ENCODE results near the gene FNDC1.

The FNDC1 gene

GRCh38 chr6:159163901-159164370, 5.3 kb upstream of the FNDC1 start:
- DNase-seq, result no peak

DNA sequence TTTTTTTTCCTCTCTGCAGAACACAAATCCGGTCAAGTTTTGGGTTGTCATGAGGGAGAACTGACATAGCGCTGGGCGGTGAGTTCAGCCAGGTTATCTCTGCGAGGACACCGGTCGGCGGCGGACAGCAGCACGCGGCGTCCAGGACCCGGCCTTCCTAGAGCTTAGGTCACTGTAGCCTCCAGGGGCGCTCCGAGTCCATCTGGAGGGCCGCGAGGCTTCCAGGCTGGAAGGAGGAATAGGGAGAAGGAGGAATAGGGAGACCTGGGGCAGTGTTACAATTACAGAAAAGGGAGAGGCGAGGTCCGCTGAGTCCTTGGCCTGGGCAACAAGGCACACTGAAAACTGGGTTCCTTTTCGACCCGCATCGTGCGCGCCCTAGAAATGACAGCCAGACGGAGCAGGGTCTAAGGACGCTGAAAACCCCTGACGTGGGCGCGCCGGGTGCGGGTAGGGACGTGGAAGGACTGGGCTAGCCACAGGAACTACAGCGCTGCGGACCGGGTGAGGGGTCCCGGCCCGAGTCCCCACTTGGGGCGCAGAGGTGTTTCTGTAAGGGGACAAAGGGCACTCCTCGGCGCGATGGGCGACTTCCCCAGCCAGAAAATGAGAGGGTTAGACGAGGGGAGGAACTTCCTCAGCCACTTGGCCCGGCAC, 536 bp upstream of the FNDC1 start:
- DNase-seq, result no peak

DNA sequence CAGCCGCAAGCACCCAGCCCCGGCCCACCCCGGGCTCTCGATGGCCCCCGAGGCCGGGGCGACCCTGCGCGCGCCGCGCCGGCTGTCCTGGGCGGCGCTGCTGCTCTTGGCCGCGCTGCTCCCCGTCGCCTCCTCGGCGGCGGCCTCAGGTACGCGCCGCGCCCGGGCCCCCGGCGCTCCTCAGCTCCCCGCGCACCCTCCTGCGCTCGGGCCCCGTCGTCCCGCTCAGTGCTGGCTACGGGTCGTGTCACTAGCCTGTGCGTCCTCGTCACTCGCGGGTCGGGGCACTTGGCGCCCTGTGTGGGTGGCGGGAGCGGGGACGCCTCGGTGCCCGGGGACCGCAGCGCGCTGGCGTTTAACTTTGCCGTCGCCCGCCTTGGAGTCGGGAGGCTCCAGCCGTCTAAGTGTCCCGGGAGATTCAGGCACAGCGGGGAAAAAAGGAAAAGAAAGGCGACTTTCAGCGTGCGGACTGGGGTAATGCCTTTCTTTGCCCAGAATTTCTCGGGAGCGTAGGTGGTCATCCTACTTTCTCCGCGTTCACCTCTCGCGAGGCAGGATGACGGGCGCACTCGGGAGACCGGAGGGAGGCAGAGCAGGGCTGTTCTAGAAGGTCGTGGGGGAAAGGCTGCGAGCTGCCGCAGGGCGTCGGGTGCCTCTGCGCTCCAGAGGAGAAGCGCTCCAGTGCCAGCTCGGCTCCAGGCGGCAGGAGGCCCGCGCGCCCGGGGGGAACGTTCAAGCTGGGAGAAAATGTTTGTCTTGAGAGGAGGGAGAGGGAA, 545 bp downstream of the FNDC1 start:
- peak; percentile 41 for DNase-seq

- DNase-seq, result no peak
These were observed 1.1 kb downstream of the FNDC1 start for GRCh38 chr6:159170333-159170672.

GRCh38 chr6:159170999-159171712, 2.0 kb downstream of the FNDC1 start:
- no peak for DNase-seq

GRCh38 chr6:159172091-159172491, 2.9 kb downstream of the FNDC1 start:
- no peak for DNase-seq

- DNase-seq, result peak; percentile 90
These were observed 5.2 kb downstream of the FNDC1 start for GRCh38 chr6:159174263-159174969.

- no peak for DNase-seq
These were observed 7.7 kb downstream of the FNDC1 start for GRCh38 chr6:159176913-159177312.

- no peak for DNase-seq
These were observed 9.6 kb downstream of the FNDC1 start for GRCh38 chr6:159178847-159179246.

GRCh38 chr6:159180001-159180400, 10.8 kb downstream of the FNDC1 start:
- no peak for DNase-seq

DNA sequence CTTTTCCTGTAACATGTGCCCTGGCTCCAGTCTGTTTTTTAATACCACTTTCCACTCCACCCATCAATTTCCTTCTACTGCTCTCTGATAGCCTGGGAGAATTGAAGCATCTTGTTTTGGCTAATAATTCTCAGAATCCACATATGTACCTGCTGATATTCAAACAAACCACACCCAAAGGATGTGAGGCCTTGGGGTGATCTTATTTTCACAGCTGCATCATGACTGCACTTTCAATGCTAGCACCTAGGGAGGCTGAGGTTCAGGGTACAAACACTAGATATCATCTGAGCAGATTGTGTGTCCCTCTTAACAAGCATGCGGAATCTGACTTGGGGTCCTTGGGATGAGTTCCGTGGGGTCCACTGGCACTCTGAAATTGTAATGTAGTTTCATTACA, 12.7 kb downstream of the FNDC1 start:
- no peak for DNase-seq

GRCh38 chr6:159184559-159184958, 15.4 kb downstream of the FNDC1 start:
- no peak for DNase-seq

- DNase-seq, result no peak
These were observed 21.3 kb downstream of the FNDC1 start for GRCh38 chr6:159190460-159190859.

DNA sequence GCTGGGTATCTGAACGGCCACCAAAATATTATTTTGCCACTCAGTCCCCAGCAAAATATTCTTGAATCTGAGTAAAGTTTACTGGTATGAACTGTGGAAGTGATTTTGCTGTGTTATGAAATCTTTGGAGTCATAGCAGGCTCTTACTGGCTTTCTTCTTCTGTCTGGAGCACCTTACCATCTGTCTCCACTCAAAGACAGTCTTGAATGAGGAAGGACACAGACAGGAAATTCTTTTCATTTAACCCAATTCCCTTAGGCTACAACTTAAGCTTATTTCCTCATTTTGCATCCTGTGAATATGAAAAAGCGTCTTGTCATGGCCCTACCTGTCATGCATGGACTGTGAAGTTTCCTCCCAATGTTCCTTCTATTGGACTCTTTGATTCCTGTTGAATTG, 24.7 kb downstream of the FNDC1 start:
- no peak for DNase-seq

- DNase-seq, result no peak
These were observed 25.2 kb downstream of the FNDC1 start for GRCh38 chr6:159194421-159194820.

GRCh38 chr6:159196430-159196975, 27.3 kb downstream of the FNDC1 start:
- no peak for DNase-seq

- DNase-seq, result no peak
These were observed 28.1 kb downstream of the FNDC1 start for GRCh38 chr6:159197251-159197650.

- no peak for DNase-seq
These were observed 32.1 kb downstream of the FNDC1 start for GRCh38 chr6:159201336-159201735.

DNA sequence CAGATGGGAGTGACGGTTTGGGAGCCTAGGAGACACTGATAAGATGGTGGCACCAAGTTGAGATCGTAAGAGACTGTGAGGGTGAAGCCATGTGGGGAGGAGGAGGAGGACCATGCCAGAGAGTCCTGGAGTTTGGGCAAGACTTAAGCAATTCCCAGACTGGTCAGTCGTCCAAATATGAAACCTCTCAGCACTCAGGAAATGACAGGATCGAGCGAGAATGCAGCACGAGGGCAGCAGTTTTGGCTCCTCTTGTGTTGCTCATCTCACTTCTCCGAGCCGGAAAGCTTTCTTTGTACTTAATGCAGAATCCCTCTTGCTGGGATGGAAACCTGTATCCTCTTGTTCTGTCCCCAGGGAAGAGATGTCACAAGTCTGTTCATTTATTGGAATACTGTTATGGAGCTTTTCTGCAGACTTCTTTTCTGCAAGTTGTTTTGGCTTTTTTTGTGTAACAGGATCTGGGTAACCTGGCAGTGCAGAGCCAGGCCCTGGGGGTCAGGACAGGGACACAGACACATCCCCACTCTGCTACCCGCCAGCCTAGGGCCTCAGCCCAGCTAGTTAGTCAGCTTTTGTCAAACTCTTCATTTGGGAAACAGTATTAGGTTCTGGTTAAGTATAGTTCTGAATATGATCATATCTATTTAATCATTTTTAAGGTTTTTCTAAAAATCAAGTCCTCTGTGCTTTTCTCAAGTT, 34.3 kb downstream of the FNDC1 start:
- DNase-seq, result no peak

DNA sequence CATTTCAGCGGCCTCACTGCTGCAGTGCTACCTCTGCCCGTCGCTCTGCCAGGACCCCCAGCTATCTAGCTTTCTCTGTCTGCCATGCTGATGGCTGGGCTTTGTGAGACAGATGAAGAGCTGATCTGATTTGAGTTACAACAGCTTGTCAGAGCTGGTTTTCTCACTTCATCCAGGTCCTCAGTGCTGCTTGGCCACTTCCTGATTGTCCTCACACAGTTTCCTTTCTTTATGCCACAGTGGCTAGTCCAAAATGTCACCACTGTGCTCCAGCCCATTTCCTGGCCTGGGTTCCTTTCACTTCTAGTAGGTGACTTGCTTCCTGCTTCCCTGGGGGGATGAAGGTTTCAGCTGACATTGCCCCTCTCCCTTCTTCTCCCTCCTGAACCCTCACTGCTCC, 35.4 kb downstream of the FNDC1 start:
- no peak for DNase-seq

DNA sequence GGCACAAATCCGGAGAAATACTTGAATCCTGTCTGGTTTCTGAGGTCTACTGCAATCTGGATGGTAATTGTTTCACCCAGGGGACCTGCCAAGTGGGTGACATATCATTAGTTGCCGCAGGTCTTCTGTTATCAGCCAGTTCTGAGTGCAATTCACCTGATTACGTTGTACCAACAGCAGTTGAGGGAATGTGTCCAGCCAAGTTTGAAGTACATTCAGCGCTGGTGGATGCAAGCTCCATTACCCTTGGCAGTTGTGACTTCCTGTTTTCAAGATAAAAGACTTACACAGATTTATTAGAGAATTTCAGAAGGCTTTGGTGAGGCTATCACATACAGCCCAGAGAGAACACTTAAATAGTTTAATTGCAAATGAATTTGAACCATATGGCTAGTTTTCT, 42.8 kb downstream of the FNDC1 start:
- DNase-seq, result no peak

DNA sequence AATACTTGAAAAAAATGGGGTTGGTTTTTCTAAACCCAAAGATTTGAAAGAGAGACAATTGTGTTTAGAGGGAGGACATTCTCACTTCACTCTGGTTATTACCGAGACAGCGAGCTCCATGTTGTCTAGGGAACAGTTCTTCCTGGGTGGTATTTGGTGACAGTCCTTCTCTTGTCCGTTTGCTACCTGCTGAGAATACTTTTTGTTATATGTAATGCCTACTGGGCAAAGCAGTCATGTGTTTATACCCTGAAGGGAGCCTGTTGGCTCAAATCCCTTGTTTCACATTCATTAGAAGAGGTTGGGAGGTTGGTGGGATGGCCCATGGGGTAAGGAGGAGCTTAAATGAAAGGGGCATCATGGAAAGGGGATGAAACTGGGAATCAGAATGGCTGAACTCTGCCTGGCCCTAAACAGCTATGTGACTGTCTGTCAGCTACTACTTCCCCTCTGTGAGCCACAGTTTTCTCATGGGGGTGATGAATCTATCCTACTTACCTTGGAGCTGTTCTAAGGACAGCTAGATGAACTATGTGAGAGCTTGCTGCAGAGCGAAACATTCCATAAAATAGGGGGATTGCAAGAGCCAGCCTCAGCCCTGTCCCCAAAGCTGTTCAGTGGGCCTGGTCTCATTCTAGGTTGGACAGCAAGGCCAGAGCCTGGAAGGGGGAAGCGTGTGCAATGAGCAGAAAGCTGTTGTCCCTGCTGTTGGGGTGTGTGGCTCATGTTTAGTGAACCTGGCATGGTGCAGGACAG, 43.5 kb downstream of the FNDC1 start:
- DNase-seq, result no peak
